ENCODE data around the gene KDM7A. TPM values are rescaled to one million over a fixed set of nuclear protein-coding genes. Genes with fewer than 3 reads are reported as not detected.

Gene KDM7A
- total RNA-seq, 1 donor from 2014 or later: 10.9 TPM

GRCh38 chr7:140057143-140057535, 119.6 kb downstream of the KDM7A start:
- DNase-seq (ENCODE audit: low read depth in 2 of 2): no peak

- DNase-seq (ENCODE audit: low read depth in 2 of 2): no peak
Measured at GRCh38 chr7:140056431-140057142, 120.2 kb downstream of the KDM7A start.

- no peak for DNase-seq (ENCODE audit: low read depth in 2 of 2)
Measured at GRCh38 chr7:140055833-140056232, 121.0 kb downstream of the KDM7A start.

- no peak for DNase-seq (ENCODE audit: low read depth in 2 of 2)
Measured at GRCh38 chr7:140054751-140055150, 122.0 kb downstream of the KDM7A start.

- DNase-seq (ENCODE audit: low read depth in 2 of 2): no peak
Measured at GRCh38 chr7:140053812-140054539, 122.8 kb downstream of the KDM7A start.

- no peak for DNase-seq (ENCODE audit: low read depth in 2 of 2)
Measured at GRCh38 chr7:140051820-140052219, 125.0 kb downstream of the KDM7A start.

- peak in 1 of 2 donors; percentile 19 for DNase-seq (ENCODE audit: low read depth in 2 of 2)
Measured at GRCh38 chr7:140050100-140050499, 126.7 kb downstream of the KDM7A start.

GRCh38 chr7:140049339-140050024, 127.3 kb downstream of the KDM7A start:
- peak; percentile 71 to 78 for DNase-seq (ENCODE audit: low read depth in 2 of 2)

- no peak for DNase-seq (ENCODE audit: low read depth in 2 of 2)
Measured at GRCh38 chr7:140048989-140049338, 127.8 kb downstream of the KDM7A start.

- DNase-seq (ENCODE audit: low read depth in 2 of 2): no peak
Measured at GRCh38 chr7:140048138-140048537, 128.6 kb downstream of the KDM7A start.

GRCh38 chr7:140047197-140047596, 129.6 kb downstream of the KDM7A start:
- DNase-seq (ENCODE audit: low read depth in 2 of 2): no peak

- no peak for DNase-seq (ENCODE audit: low read depth in 2 of 2)
Measured at GRCh38 chr7:140045697-140046096, 131.1 kb downstream of the KDM7A start.

GRCh38 chr7:140044251-140044650, 132.5 kb downstream of the KDM7A start:
- no peak for DNase-seq (ENCODE audit: low read depth in 2 of 2)

- DNase-seq (ENCODE audit: low read depth in 2 of 2): peak; percentile 28 to 36
Measured at GRCh38 chr7:140042386-140042670, 134.5 kb downstream of the KDM7A start.

GRCh38 chr7:140041659-140042385, 135.0 kb downstream of the KDM7A start:
- DNase-seq (ENCODE audit: low read depth in 2 of 2): peak; percentile 47 to 71

GRCh38 chr7:140039896-140040295, 136.9 kb downstream of the KDM7A start:
- no peak for DNase-seq (ENCODE audit: low read depth in 2 of 2)

- peak; percentile 33 to 82 for DNase-seq (ENCODE audit: low read depth in 2 of 2)
Measured at GRCh38 chr7:140039066-140039465, 137.7 kb downstream of the KDM7A start.

GRCh38 chr7:140036224-140036962, 140.4 kb downstream of the KDM7A start:
- DNase-seq (ENCODE audit: low read depth in 2 of 2): no peak

GRCh38 chr7:140035400-140036223, 141.2 kb downstream of the KDM7A start:
- peak in 1 of 2 donors; percentile 65 for DNase-seq (ENCODE audit: low read depth in 2 of 2)
